Lower lobe of right lung (tissue), 2 donors: ENCODE data around the gene TMEM59. TPM values are rescaled to one million over a fixed set of nuclear protein-coding genes. Genes with fewer than 3 reads are reported as not detected.

ENCODE experiments used
- ATAC-seq, 2 donors: fragments of 200-7000 bp; cut with Tn5 transposase; one replicate each; pipeline ENCODE4 v1.9.1; 2020 to 2022; ENCODE audit warnings: mild to moderate bottlenecking in 2 of 2, moderate library complexity in 2 of 2
- DNase-seq: peaks from one replicate; pipeline ENCODE4 v3.0.0-alpha.2; 2020
- H3K27ac ChIP-seq: fragments of 200-600 bp; one replicate; pipeline ENCODE4 v1.8.0; 2022
- H3K27me3 ChIP-seq: fragments of 200-600 bp; one replicate; pipeline ENCODE4 v1.8.0; 2022; ENCODE audit warnings: low read depth
- H3K36me3 ChIP-seq: fragments of 200-600 bp; one replicate; pipeline ENCODE4 v1.8.0; 2022; ENCODE audit warnings: mild to moderate bottlenecking
- H3K4me1 ChIP-seq: fragments of 200-600 bp; one replicate; pipeline ENCODE4 v1.8.0; 2022
- H3K4me3 ChIP-seq: fragments of 200-600 bp; one replicate; pipeline ENCODE4 v1.8.0; 2022; ENCODE audit warnings: mild to moderate bottlenecking
- H3K9me3 ChIP-seq: fragments of 200-600 bp; one replicate; pipeline ENCODE4 v1.8.0; 2022
- intact Hi-C: fragments of 100-400 bp; cut with DNase I; formaldehyde crosslinking; loops from one replicate; pipeline ENCODE4 v1.11.0; 2022
- total RNA-seq: library from RNA; stranded (reverse); fragmentation: NEBNext Ultra II Directional; extraction: Animal tissue kit (Norgen Biotek cat#: 25700); gene quantifications from one replicate; pipeline ENCODE4 v1.2.1, GENCODE V29; 2021
- TF ChIP-seq, protein P1 (sequence below): fragments of 200-600 bp; IDR thresholded peaks from one replicate; pipeline ENCODE4 v1.8.0; 2022; ENCODE audit warnings: antibody characterized with exemption, mild to moderate bottlenecking
- donor health status: DM: no; HTN: yes; CAD: no; lungs with severe emphysema.

TMEM59 gene
- total RNA-seq, 1 donor from 2014 or later: 475 TPM

DNA sequence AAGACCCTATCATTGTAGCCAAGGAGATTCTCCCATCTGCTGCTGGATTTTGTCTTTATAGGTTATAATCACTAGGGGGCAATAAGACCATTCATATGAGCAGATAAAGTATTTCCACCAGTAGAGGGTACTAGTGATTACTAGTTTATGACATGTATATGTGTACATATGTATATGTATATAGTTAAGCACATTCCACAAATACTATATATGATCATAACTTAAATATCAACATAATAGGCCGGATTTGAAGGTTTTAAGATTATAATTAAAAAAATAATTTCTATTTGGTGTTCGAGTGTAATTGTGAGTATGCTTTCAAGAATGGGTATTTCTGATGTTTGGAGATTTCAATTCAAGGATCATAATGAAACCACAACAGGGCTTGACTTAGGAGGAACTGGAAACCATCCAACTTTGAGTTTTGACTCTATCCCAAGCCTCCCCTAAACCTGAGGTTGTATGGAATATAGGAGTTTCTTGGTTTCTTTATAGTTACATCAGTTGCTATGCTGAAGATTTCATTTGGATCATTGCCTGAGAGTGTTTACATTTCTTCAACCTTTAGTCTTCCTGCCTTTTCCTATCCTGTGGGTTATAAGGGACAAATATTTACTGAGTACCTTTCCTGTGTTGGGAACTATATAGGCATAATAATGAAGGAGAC is 17.3 kb upstream of the TMEM59 start:
- intact Hi-C loops: no loop called here
- Histone ChIP-seq H3K4me1 (no peaks in the 10 kb centered on the region), H3K27ac (no peak overlapping the region), H3K9me3 (no peaks in the 10 kb centered on the region), H3K36me3 (peaks cover 6% of the 10 kb centered on the region), H3K4me3 (no peak overlapping the region), H3K27me3 (no peaks in the 10 kb centered on the region)
- no peak for DNase-seq
- peak; percentile 79 to 80 for ATAC-seq
- TF ChIP-seq, protein P1, sequence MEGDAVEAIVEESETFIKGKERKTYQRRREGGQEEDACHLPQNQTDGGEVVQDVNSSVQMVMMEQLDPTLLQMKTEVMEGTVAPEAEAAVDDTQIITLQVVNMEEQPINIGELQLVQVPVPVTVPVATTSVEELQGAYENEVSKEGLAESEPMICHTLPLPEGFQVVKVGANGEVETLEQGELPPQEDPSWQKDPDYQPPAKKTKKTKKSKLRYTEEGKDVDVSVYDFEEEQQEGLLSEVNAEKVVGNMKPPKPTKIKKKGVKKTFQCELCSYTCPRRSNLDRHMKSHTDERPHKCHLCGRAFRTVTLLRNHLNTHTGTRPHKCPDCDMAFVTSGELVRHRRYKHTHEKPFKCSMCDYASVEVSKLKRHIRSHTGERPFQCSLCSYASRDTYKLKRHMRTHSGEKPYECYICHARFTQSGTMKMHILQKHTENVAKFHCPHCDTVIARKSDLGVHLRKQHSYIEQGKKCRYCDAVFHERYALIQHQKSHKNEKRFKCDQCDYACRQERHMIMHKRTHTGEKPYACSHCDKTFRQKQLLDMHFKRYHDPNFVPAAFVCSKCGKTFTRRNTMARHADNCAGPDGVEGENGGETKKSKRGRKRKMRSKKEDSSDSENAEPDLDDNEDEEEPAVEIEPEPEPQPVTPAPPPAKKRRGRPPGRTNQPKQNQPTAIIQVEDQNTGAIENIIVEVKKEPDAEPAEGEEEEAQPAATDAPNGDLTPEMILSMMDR: peak; percentile 72

- H3K9me3 ChIP-seq: no peaks in the 10 kb centered on the region
- H3K4me1 ChIP-seq: no peaks in the 10 kb centered on the region
- peak in 1 of 2 donors; percentile 17 for ATAC-seq
- peaks cover 6% of the 10 kb centered on the region for H3K36me3 ChIP-seq
- intact Hi-C loops: no loop called here
- H3K4me3 ChIP-seq: no peak overlapping the region
- DNase-seq: no peak
- TF ChIP-seq, protein P1: no peak
- H3K27ac ChIP-seq: no peak overlapping the region
- no peaks in the 10 kb centered on the region for H3K27me3 ChIP-seq
These were observed 16.8 kb upstream of the TMEM59 start for GRCh38 chr1:54069791-54070170.

DNA sequence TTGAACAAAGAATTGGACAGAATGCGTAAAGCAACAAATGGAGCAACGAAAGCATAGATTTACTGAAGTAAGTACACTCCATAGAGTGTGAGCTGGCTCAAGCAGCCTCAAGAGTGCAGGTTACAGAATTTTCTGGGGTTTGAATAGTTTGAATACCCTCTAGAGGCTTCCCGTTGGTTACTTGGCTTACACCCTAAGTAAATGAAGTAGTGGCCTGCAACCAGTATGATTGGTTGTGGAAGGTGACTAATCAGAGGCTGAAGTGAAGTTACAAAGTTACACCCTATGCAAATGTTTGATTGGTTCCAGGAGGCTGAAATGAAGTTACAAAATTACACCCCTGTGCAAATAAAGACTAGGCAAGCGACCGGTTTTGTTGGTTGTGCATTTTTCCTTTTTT is 11.3 kb upstream of the TMEM59 start:
- no peak for ATAC-seq

GRCh38 chr1:54054438-54054749 is 1.4 kb upstream of the TMEM59 start:
- ATAC-seq: no peak
- Histone ChIP-seq H3K36me3 (no peaks in the 10 kb centered on the region), H3K4me1 (peaks cover 35% of the 10 kb centered on the region), H3K27ac (peak overlapping the region; percentile 99), H3K27me3 (no peaks in the 10 kb centered on the region), H3K9me3 (no peaks in the 10 kb centered on the region), H3K4me3 (peak overlapping the region; percentile 98)
- TF ChIP-seq, protein P1: no peak
- DNase-seq: no peak
- intact Hi-C loops: no loop called here

More for the DNA sequence above, 11.3 kb upstream of the TMEM59 start:
- TF ChIP-seq, protein P1: no peak
- Histone ChIP-seq H3K27ac (no peak overlapping the region), H3K4me3 (no peak overlapping the region), H3K27me3 (no peaks in the 10 kb centered on the region), H3K4me1 (no peaks in the 10 kb centered on the region), H3K36me3 (no peaks in the 10 kb centered on the region), H3K9me3 (no peaks in the 10 kb centered on the region)
- intact Hi-C loops: no loop called here
- no peak for DNase-seq

DNA sequence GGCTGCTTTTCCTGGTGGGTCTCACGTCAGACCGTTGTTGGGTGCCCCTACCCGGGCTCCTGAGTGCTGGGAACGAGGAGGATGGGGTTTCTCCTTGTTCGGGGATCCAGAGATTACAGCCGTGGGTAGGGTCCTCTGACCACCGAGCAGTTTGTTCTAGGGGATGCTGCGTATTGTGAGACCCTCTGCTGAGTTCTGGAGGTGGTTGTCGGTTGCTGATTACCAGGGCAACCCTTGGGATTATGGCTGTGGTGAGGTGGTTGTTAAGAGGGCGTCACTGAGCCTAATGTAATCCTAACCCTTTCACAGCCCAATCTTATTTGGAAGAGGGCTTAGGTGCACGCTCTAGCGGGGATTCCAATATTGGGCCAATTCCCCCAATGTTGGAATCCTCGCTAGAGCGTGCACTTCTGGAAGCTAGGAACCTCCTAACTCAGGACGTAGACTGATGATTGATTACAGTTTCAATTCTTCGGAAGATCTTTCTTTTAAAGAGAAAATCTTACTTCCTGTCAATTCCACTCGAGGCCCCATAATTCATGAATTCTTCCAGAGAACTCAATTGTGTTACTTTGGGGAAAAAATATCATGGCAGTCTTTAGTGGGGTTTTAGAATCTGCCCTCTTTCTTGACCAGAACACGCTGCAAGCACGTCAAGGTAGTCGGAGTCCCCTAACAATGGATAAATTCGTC is 887 bp upstream of the TMEM59 start:
- intact Hi-C loops: no loop called here
- peak; percentile 1 to 15 for ATAC-seq
- no peaks in the 10 kb centered on the region for H3K36me3 ChIP-seq
- peak overlapping the region; percentile 98 for H3K4me3 ChIP-seq
- peak overlapping the region; percentile 99 for H3K27ac ChIP-seq
- H3K9me3 ChIP-seq: no peaks in the 10 kb centered on the region
- H3K4me1 ChIP-seq: peaks cover 40% of the 10 kb centered on the region
- no peak for DNase-seq
- TF ChIP-seq, protein P1: no peak
- H3K27me3 ChIP-seq: no peaks in the 10 kb centered on the region
